HG03103 (cell line): ENCODE measurements around the gene TTLL9.

Source experiments
- ATAC-seq: cut with Tn5 transposase; IDR thresholded peaks from one replicate; pipeline ENCODE4 v1.9.1; 2021; ENCODE audit warnings: low read depth; ENCODE audit not compliant: unreplicated experiment

The TTLL9 gene

GRCh38 chr20:31936420-31936819, 66.0 kb downstream of the TTLL9 start:
- no peak for ATAC-seq

DNA sequence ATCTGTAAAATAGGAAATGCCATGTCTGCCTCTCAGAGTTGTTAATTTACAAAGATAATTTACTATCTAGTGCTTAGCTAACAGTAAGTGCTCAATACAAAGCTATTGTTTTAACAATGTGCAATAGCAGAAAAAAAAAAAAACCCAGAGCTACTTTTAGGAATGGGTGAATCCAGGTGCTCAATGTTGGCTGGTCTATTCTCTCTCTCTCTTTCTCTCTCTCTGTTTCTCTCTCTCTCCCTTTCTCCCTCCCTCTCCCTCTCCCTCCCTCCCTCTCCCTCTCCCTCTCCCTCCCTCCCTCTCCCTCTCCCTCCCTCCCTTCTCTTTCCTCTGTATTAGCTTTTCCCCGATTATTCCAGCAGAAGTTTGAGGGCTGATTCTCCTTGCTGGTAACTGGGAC, 67.4 kb downstream of the TTLL9 start:
- no peak for ATAC-seq

- ATAC-seq, result no peak
Measured at GRCh38 chr20:31939661-31940060, 69.2 kb downstream of the TTLL9 start.

- no peak for ATAC-seq
Measured at GRCh38 chr20:31943052-31943471, 72.6 kb downstream of the TTLL9 start.

DNA sequence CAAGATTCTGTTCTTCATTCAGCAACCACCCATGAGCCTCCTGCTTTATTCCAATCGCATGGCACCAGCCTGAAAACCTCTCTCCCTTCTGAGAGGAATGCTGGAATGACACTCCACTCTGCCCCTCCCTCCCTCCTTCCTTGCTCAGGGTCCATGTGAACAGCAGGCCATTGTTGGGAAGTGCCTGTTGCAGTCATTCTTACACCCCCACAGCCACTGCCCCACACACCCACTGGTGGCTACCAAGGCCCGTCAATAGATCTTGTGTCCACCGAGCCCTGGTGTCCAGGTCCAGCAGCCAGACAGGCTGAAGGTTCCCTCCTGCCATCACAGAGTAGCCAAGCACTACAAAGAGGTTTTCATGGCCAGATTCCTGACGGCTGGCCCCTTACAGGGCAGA, 74.9 kb downstream of the TTLL9 start:
- ATAC-seq, result no peak

- ATAC-seq, result no peak
Measured at GRCh38 chr20:31945785-31946184, 75.4 kb downstream of the TTLL9 start.

GRCh38 chr20:31948008-31948407, 77.6 kb downstream of the TTLL9 start:
- ATAC-seq, result no peak

- ATAC-seq, result no peak
Measured at GRCh38 chr20:31949877-31950646, 79.6 kb downstream of the TTLL9 start.

DNA sequence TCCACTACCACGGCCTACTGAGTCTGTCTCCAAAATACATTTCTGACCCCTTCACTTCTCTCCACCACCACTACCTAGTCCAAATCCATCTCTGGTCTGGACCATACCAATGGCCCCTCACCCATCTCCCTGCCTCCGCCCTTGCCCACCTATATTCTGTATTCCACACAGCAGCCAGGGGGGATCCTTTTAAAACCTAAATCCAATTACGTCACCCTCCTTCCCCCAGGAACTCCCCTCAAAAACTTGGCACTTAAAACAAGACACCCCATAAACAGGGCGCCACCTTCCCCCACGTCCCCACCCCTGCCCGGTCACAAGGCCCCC, 80.7 kb downstream of the TTLL9 start:
- ATAC-seq, result no peak

- peak; percentile 95 for ATAC-seq
Measured at GRCh38 chr20:31951530-31952453, 81.4 kb downstream of the TTLL9 start, which contains the start of gene PDRG1. Gene PDRG1, minus strand, starts transcription at chr20:31952046. Its CDS starts 85 bp downstream, at chr20:31951961.

GRCh38 chr20:31953556-31954148, 83.2 kb downstream of the TTLL9 start:
- no peak for ATAC-seq

GRCh38 chr20:31954500-31954899, 84.1 kb downstream of the TTLL9 start:
- ATAC-seq, result no peak

- ATAC-seq, result no peak
Measured at GRCh38 chr20:31956556-31957526, 86.4 kb downstream of the TTLL9 start.

GRCh38 chr20:31962761-31963160, 92.3 kb downstream of the TTLL9 start:
- no peak for ATAC-seq

DNA sequence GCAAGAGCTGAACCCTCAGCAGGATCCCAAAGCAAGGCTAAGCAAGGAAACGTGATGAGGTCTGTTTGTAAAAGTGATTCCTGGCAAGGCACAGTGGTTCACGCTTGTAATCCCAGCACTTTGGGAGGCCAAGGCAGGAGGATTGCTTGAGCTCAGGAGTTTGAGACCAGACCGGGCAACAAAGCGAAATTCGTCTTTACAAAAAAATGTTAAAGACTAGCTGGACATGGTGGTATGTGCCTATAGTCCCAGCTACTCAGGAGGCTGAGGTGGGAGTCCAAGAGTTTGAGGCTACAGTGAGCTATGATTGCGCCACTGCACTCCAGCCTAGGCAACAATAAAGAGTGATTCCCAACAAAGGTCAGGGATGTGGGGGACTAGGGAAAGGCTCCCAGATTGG, 93.5 kb downstream of the TTLL9 start:
- no peak for ATAC-seq

GRCh38 chr20:31966991-31967655, 96.7 kb downstream of the TTLL9 start:
- no peak for ATAC-seq

GRCh38 chr20:31967830-31968249, 97.4 kb downstream of the TTLL9 start, which contains the start of gene XKR7:
Gene XKR7, plus strand, starts transcription at chr20:31968151. Its CDS starts 25 bp downstream, at chr20:31968176.
- ATAC-seq, result no peak

GRCh38 chr20:31968291-31969126, 98.1 kb downstream of the TTLL9 start:
- ATAC-seq, result no peak

GRCh38 chr20:31969991-31970390, 99.6 kb downstream of the TTLL9 start:
- ATAC-seq, result no peak
